ENCODE data around the gene PODN.

DNA sequence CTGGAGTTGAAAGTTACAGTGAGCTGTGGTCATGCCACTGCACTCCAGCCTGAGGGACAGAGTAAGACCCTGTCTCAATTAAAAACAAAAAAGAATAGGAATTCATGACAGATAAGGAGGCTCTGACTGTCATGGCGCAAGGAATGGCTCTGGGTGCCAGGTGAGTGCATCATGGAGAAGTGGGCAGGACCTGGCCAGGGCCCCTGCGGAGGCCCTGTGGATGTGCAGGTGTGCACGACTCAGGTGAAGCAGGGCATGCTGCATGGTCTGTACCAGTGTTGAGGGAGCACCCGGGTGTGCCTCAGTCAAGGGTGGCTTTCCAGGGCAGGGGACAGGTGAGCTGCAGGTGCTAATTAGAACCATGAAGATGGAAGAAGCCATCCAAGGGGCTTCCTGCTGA, 66.4 kb downstream of the PODN start:
- TF ChIP-seq POLR2A (IDR thresholded peaks at IDR 0.05), result no peak
- TF ChIP-seq, protein P1, sequence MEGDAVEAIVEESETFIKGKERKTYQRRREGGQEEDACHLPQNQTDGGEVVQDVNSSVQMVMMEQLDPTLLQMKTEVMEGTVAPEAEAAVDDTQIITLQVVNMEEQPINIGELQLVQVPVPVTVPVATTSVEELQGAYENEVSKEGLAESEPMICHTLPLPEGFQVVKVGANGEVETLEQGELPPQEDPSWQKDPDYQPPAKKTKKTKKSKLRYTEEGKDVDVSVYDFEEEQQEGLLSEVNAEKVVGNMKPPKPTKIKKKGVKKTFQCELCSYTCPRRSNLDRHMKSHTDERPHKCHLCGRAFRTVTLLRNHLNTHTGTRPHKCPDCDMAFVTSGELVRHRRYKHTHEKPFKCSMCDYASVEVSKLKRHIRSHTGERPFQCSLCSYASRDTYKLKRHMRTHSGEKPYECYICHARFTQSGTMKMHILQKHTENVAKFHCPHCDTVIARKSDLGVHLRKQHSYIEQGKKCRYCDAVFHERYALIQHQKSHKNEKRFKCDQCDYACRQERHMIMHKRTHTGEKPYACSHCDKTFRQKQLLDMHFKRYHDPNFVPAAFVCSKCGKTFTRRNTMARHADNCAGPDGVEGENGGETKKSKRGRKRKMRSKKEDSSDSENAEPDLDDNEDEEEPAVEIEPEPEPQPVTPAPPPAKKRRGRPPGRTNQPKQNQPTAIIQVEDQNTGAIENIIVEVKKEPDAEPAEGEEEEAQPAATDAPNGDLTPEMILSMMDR (IDR thresholded peaks at IDR 0.05), result no peak
- no peak for TF ChIP-seq POLR2AphosphoS5 (IDR thresholded peaks at IDR 0.05)
- no peak for TF ChIP-seq EP300 (IDR thresholded peaks at IDR 0.05)
